Upper lobe of right lung (tissue), 1 donor: ENCODE results near the gene CLSTN2. TPM values are rescaled to one million over a fixed set of nuclear protein-coding genes. Genes with fewer than 3 reads are reported as not detected.
A peak's percentile ranks its signal among the peaks of the same experiment; 100 is the strongest.

Experiments used
- ATAC-seq: fragments of 200-7000 bp; cut with Tn5 transposase; one replicate; pipeline ENCODE4 v1.9.1; 2020; ENCODE audit warnings: mild to moderate bottlenecking, moderate library complexity
- DNase-seq: peaks from one replicate; pipeline ENCODE4 v3.0.0-alpha.2; 2020
- H3K27ac ChIP-seq: fragments of 200-600 bp; one replicate; pipeline ENCODE4 v1.8.0; 2022
- H3K27me3 ChIP-seq: fragments of 200-600 bp; one replicate; pipeline ENCODE4 v1.8.0; 2022; ENCODE audit warnings: mild to moderate bottlenecking
- H3K36me3 ChIP-seq: fragments of 200-600 bp; one replicate; pipeline ENCODE4 v1.8.0; 2022
- H3K4me1 ChIP-seq: fragments of 200-600 bp; one replicate; pipeline ENCODE4 v1.8.0; 2022
- H3K4me3 ChIP-seq: fragments of 200-600 bp; one replicate; pipeline ENCODE4 v1.8.0; 2022; ENCODE audit warnings: mild to moderate bottlenecking
- H3K9me3 ChIP-seq: fragments of 200-600 bp; one replicate; pipeline ENCODE4 v1.8.0; 2022
- intact Hi-C: fragments of 100-400 bp; cut with DNase I; formaldehyde crosslinking; loops from one replicate; pipeline ENCODE4 v1.11.0; 2022
- total RNA-seq: library from RNA; stranded (reverse); fragmentation: NEBNext Ultra II Directional; extraction: Animal tissue kit (Norgen Biotek cat#: 25700); gene quantifications from one replicate; pipeline ENCODE4 v1.2.1, GENCODE V29; 2021
- TF ChIP-seq, protein P1 (sequence below): fragments of 200-600 bp; IDR thresholded peaks from one replicate; pipeline ENCODE4 v1.8.0; 2022; ENCODE audit warnings: antibody characterized with exemption
- donor health status: DM: no; HTN: yes; CAD: no; lungs with severe emphysema.

CLSTN2 gene
- total RNA-seq, 1 donor from 2014 or later = 3.0 TPM

DNA sequence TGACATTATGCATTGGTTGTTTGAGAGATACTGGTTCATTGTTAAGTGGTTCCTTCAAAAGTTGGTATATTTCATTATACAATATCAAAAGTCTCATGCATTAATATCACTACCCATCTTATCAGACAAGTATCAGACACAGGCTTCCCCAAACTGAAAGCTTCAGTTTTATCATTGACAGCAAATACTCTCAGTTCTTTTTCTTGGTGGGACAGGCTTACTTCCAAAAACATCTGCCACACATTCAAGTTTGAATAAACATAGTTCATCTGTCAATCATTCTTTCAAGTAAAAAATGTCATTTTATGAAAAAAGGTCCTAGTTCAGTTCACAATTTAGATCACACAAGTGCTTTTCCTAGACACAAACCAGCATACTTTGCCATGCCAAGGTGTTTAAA is 462.9 kb downstream of the CLSTN2 start:
- H3K4me1 ChIP-seq = peaks cover 4% of the 10 kb centered on the region
- no peaks in the 10 kb centered on the region for H3K27me3 ChIP-seq

DNA sequence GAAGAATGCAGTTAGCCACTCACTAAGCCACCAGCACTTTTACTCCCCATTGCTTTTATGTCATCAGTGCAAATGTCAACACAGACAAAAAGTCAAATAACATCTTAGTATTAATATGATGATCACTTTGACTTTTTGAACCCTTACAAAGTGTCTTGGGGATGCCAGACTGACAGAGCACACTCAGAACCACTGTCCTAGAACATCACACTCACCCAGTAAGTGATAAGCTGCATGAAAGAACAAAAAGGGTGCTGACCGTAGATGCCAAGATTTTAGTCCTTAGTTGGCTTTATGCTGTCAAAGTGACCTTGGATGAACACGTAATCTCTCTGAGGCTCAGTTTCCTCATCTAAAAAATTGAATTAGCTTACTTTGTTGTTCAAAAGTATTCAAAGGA is 463.4 kb downstream of the CLSTN2 start:
- ATAC-seq = no peak
- Histone ChIP-seq H3K9me3 (no peaks in the 10 kb centered on the region), H3K27ac (no peak overlapping the region), H3K4me1 (peaks cover 4% of the 10 kb centered on the region), H3K4me3 (no peak overlapping the region), H3K36me3 (no peaks in the 10 kb centered on the region), H3K27me3 (no peaks in the 10 kb centered on the region)
- TF ChIP-seq, protein P1, sequence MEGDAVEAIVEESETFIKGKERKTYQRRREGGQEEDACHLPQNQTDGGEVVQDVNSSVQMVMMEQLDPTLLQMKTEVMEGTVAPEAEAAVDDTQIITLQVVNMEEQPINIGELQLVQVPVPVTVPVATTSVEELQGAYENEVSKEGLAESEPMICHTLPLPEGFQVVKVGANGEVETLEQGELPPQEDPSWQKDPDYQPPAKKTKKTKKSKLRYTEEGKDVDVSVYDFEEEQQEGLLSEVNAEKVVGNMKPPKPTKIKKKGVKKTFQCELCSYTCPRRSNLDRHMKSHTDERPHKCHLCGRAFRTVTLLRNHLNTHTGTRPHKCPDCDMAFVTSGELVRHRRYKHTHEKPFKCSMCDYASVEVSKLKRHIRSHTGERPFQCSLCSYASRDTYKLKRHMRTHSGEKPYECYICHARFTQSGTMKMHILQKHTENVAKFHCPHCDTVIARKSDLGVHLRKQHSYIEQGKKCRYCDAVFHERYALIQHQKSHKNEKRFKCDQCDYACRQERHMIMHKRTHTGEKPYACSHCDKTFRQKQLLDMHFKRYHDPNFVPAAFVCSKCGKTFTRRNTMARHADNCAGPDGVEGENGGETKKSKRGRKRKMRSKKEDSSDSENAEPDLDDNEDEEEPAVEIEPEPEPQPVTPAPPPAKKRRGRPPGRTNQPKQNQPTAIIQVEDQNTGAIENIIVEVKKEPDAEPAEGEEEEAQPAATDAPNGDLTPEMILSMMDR = no peak
- intact Hi-C loops = no loop called here
- DNase-seq = no peak

More for the DNA sequence above, 462.9 kb downstream of the CLSTN2 start:
- intact Hi-C loops = no loop called here
- Histone ChIP-seq H3K9me3 (no peaks in the 10 kb centered on the region), H3K4me3 (no peak overlapping the region), H3K36me3 (no peaks in the 10 kb centered on the region), H3K27ac (no peak overlapping the region)
- ATAC-seq (no peak), DNase-seq (no peak)
- TF ChIP-seq, protein P1 = no peak

DNA sequence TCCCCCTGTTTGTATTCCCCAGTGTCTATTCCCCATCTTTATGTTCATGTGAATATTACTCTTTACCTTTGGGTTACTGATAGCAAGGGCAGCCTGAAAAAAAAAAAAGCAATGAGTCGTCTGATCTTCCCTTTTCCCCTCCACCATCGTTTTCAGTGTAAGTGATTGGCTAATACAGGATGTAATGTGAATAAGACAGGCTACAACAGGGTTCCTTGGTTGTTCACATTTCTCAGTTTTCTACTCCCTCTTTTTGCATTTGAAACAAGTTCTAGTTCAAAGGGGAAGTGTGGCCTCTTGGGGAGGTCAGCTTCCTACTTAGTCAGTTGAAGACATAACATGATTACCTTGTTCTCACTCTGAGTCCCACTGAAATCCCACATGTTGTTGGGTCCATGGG is 464.9 kb downstream of the CLSTN2 start:
- ATAC-seq (no peak), DNase-seq (no peak)
- Histone ChIP-seq H3K27me3 (no peaks in the 10 kb centered on the region), H3K9me3 (no peaks in the 10 kb centered on the region), H3K4me1 (no peaks in the 10 kb centered on the region), H3K27ac (no peak overlapping the region), H3K36me3 (no peaks in the 10 kb centered on the region), H3K4me3 (no peak overlapping the region)
- TF ChIP-seq, protein P1 = no peak
- intact Hi-C loops = no loop called here

DNA sequence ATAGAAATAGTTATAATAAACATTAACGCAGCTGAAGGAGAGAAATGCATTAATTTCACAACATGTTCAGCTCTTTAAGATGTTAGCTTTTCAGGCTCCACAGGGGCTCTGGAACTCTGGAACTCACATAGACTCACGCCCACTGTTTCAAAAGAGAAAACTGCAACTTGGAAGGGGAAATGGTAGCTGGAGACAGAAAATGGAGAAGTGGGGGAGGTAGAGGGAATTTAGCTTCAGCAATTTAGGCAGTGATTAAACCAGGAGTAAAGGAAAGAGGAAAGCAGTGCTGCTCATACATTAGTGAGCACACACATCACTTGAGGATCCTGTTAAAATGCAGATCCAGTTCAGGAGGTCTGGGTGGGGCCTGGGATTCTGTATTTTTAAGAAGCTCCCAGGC is 468.1 kb downstream of the CLSTN2 start:
- TF ChIP-seq, protein P1 = no peak
- Histone ChIP-seq H3K4me1 (no peaks in the 10 kb centered on the region), H3K27ac (no peak overlapping the region), H3K27me3 (no peaks in the 10 kb centered on the region), H3K4me3 (no peak overlapping the region), H3K36me3 (no peaks in the 10 kb centered on the region), H3K9me3 (no peaks in the 10 kb centered on the region)
- DNase-seq (no peak), ATAC-seq (no peak)
- intact Hi-C loops = no loop called here

DNA sequence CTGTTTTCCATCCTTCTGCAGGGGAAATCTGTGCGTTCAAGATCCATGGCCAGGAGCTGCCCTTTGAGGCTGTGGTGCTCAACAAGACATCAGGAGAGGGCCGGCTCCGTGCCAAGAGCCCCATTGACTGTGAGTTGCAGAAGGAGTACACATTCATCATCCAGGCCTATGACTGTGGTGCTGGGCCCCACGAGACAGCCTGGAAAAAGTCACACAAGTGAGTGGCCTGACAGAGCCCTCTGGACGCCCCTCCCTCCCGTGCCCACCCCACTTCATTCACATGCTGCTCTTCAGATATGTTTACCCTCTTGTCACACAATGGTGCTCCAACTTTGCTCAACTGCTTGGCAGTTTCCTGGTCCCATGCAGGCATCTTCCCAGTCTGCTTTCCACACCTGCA is 468.6 kb downstream of the CLSTN2 start:
- Histone ChIP-seq H3K27me3 (no peaks in the 10 kb centered on the region), H3K27ac (no peak overlapping the region), H3K9me3 (no peaks in the 10 kb centered on the region), H3K4me1 (no peaks in the 10 kb centered on the region), H3K4me3 (no peak overlapping the region), H3K36me3 (no peaks in the 10 kb centered on the region)
- peak; percentile 92 for DNase-seq
- intact Hi-C loops = no loop called here
- TF ChIP-seq, protein P1 = no peak
- peak; percentile 90 for ATAC-seq

DNA sequence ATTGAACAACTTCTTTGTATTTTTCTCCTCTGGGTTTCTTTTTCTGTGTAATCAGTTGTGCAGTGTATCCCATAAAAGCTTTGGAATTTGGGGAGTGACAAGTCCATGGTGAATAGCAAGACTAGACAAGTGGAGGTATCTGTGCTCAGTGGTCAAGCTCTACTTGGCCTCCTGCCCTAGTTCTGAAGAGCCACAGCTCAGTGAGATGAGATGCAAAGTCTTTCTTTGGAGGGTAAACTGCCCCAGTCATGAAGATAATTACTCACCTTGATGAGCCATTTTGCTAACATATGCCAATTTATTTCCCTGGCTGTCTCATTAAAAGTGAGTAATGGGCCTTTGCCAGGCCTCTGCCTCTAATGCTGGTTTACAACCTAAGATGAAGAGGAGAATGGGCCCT is 471.7 kb downstream of the CLSTN2 start:
- DNase-seq (no peak), ATAC-seq (no peak)
- Histone ChIP-seq H3K4me3 (no peak overlapping the region), H3K9me3 (no peaks in the 10 kb centered on the region), H3K36me3 (no peaks in the 10 kb centered on the region), H3K4me1 (no peaks in the 10 kb centered on the region), H3K27ac (no peak overlapping the region), H3K27me3 (no peaks in the 10 kb centered on the region)
- intact Hi-C loops = no loop called here
- TF ChIP-seq, protein P1 = no peak
